ENCODE data around the gene ENC1.
"Not testable (repeated sequence)": the region's sequence is repeated elsewhere in the genome, so short reads cannot be mapped to it uniquely, and the experiment has no call there.

The ENC1 gene

DNA sequence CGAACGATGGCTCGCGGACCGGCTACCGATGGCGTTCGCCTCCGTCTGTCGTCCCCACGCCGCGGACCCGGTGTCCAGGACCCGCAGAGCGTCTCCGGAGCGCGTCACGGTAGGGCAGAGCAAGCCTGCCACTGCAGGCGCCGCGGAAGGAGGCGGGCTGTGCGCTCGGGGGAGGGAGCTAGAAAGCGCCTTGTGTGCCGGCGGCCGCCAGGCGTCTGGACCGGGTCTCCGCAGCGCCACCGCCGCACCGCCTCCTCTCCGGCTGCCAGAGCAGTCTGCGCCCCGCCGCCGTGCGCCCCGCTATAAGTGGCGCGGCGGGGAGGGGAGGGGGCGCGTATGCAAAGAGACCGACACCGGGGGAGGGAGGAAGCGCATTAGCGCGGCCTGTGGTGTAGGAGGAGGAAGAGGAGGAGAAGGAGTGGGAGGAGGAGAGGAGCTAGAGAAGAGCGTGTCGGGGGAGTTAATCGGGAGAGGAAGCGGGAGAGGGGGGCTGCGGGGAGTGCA, at the start of gene ENC1:
Gene ENC1, minus strand, starts transcription at position 279 of the 504 bp plus-strand sequence. CDS start 4,243 bp downstream, outside the sequence.
- peak; percentile 82 for DNase-seq

- no peak for DNase-seq
Measured at GRCh38 chr5:74686962-74687751, 46.6 kb upstream of the ENC1 start.

DNA sequence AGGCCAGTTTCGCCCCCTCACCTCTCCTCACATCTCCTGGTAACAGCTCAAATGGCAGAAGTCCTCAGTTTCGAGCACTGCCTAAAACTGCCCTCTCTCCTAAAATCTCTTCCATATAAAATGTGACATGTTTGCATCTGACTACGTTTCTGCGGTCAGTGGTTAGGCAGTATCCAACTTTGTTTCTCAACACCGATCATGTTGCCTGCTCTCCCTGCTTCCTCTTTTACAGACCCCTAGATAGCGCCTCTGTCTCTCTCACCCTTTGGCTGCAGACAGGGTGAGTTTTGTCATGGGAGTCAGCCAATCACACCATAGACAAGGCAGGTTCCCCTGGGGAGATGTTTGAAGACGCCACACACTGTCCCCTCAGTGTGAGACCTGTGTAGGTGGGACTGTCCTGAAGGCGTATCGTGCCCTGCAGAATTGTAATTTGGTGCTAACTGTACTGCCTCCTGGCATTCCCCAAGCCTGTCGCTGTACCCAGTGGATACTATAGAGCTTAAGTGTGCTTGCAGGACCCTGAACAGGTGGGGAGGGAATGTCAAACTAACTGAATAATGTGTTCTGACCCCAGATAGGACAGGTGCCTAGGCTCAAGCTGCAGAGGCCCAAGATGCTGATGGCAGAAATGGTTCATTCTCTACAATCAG, 45.6 kb upstream of the ENC1 start:
- no peak for DNase-seq

- peak; percentile 51 for DNase-seq
Measured at GRCh38 chr5:74684900-74685851, 44.6 kb upstream of the ENC1 start, which contains the start of gene HEXB. Gene HEXB (plus strand): TSS chr5:74685233. CDS start chr5:74685261, 28 bp downstream.

GRCh38 chr5:74679966-74680365, 39.4 kb upstream of the ENC1 start:
- DNase-seq, result no peak

GRCh38 chr5:74679300-74679699, 38.8 kb upstream of the ENC1 start:
- not testable (repeated sequence) for DNase-seq

DNA sequence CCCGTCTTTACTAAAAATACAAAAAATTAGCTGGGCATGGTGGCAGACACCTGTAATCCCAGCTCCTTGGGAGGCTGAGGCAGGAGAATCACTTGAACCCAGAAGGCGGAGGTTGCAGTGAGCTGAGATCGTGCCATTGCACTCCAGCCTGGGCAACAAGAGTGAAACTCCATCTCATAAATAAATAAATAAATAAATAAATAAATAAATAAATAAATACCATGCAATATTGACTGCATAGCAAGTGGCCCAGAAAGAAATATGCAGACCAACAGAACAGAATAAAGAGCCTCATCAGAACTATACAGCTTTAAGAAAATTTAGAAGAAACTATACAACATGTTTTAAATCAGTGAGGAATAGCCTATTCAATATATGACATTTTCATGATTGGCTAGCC, 37.6 kb upstream of the ENC1 start:
- not testable (repeated sequence) for DNase-seq

DNA sequence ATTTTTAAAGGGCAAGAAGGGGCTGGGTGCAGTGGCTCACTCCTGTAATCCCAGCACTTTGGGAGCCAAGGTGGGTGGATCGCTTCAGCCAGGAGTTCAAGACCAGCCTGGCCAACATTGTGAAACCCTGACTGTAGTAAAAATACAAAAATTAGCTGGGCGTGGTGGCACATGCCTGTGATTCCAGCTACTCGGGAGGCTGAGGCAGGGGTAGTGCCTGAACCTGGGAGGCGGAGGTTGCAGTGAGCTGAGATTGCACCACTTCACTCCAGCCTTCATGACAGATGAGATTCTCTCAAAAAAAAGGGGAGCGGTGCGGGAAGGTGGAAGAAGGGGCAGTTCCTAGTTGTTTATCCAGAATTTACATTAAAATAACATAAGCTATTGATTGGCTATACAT, 35.9 kb upstream of the ENC1 start:
- not testable (repeated sequence) for DNase-seq

DNA sequence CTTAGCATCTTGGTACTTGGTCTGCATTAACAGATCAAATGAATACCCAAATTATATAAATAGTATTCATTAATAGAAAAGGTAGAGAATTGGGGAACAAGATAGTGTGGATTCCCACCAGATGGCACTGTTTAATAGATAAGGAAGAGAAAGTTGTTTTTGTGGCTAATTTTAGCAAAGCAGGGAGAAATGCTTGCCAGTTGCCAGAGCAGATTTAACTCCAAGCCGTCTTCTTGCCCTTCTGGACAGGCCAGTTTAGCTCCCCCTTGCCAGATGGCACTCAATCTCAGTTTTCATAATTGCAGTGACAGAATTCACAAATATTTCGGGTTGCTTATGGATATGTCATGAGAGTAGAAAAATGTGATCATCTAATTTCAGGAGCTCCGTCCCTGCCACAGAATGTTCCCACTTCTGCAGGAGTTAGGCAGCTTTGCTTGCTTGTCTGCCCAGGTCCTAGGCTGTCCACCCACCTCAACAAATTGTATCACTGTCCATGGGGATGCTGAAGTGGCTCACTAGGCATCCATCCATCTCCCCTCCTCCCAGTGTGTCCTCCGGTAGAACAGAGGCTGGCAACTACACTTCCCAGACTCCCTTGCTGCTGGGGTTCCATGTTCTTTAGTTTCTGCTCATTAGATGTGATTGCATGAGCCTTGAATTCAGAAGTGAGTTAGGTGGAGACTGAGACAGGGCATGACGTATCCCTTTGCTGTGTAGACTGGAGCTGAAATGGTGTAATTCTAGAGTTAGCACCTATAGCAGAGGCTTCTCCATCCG, 32.7 kb upstream of the ENC1 start:
- no peak for DNase-seq

- DNase-seq, result no peak
Measured at GRCh38 chr5:74672215-74672877, 31.8 kb upstream of the ENC1 start.

- DNase-seq, result no peak
Measured at GRCh38 chr5:74670396-74671038, 30.0 kb upstream of the ENC1 start.

DNA sequence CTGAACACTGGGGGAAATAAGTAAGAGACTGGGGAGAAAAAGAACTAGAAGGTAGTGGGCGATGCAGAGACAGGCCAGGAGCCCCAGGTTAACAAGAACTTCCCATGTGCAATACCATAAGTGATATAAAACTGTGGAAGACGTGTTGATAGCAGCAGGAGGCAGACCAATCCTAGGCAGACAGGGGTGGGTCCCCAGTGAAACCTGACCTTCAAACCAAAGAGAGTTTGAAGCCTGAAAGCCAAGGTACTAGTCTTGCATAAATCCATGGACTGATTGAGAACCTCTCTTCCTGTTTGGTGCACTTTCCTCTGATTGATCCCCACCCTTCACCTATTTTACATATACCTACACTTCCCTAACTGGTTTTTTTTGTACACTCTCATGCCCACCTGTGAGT, 29.3 kb upstream of the ENC1 start:
- no peak for DNase-seq

DNA sequence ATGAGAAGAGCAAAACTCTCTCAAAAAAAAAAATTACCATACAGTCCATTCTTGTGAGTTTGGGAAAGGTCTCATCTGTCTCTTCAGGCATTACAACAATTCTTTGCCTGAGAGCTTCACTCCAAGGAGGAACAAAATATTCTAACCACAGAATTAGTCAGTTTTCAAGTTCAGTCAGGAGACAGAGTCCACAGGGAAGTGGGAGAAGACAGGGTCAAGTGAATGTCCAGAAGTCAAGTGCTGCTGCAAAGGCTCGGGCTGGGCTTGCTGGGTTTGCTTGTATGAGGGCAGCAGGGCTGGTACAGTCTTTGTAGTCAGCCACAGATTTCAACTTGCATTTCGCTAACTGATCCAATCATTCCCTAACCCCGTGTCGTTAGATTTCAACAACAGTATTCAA, 26.9 kb upstream of the ENC1 start:
- no peak for DNase-seq

- no peak for DNase-seq
Measured at GRCh38 chr5:74665816-74666215, 25.3 kb upstream of the ENC1 start.

DNA sequence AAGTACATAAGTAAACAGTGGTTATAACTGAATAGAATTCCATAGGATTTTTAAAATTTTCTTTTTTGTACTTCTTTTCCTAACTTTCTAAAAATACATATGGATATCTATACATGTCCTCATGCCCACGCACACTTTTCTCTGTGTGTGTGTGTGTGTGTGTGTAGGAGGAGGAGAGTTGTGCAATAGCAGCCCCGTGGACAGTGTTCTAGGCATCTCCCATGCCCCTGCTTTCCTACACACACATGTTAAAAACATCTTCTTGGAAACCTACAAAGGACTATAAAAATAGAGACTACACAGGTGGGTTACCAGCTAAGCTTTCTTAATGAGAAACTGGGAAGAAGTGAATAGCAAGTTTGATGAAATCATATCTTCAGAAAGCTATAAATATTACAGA, 24.7 kb upstream of the ENC1 start:
- DNase-seq, result no peak

- no peak for DNase-seq
Measured at GRCh38 chr5:74664551-74664950, 24.0 kb upstream of the ENC1 start.

- no peak for DNase-seq
Measured at GRCh38 chr5:74660873-74661272, 20.3 kb upstream of the ENC1 start.

GRCh38 chr5:74660140-74660539, 19.6 kb upstream of the ENC1 start:
- no peak for DNase-seq

DNA sequence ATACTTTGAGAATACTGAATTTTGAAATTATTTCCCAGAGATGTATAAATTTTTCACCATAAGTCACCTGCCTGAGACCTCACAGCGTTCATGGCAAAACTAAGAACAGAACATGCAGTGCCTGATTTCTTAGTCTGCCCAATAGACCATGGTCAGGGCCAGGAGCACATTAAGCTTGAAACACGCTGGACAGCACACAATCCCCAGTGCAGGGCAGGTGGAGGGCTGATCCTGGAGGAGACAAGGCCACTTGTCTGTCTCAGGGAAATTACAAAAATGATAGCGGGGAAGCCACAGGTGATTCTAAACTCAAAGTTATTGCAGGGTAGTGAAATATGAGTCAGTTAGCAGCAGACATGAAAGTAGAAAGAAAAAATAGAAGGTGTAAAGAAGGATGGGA, 18.6 kb upstream of the ENC1 start:
- no peak for DNase-seq

DNA sequence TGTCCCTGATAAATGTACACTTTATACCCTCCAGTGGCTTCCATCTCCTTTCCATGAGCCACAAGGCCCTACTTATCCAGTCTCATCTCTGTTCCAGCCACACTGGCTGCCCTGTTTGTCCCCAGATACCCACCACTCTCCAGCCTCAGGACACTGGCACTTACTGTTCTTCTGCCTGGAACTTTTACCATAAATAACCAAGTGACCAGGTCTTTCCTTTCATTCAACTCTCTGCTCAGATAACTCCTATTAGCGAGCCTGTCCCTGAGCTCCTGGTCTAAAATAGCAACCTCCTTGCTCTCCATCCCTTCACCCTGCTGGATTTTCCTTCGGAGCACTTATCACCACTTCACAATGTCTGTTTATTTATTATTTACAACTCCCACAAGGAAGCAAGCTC, 16.6 kb upstream of the ENC1 start:
- no peak for DNase-seq

DNA sequence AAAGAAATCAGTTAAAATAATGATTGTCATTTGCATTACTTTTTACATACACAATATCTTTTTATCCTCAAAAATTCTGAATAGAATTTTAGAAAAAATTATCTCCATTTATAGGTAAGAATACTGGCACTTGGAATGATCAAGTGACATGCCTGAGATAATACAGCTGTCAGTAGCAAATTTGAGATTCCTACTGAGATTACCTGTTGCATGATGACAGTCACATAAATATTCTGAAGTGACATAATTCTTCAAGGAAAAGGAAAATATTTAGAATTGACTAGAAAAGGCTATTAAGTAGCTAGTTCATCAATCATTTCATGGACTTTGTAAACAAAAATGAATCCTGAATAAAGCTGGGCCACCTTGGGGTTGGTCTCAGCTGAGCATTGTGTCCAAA, 15.2 kb upstream of the ENC1 start:
- no peak for DNase-seq
